Muscle layer of colon (tissue), 2 donors: ENCODE measurements around the gene BCKDK.

Source experiments
- H3K27ac ChIP-seq: one replicate; pipeline ENCODE4 v1.7.0; 2013; ENCODE audit warnings: low read depth, mild to moderate bottlenecking, low read length, moderate library complexity
- H3K27me3 ChIP-seq, 2 donors: one replicate each; pipeline ENCODE4 v1.7.0; 2013; ENCODE audit warnings: low read length in 2 of 2, mild to moderate bottlenecking in 2 of 2; ENCODE audit not compliant: insufficient read depth in 2 of 2, control insufficient read depth in 1 of 2
- H3K36me3 ChIP-seq: one replicate; pipeline ENCODE4 v1.7.0; 2013; ENCODE audit warnings: mild to moderate bottlenecking, low read length; ENCODE audit not compliant: insufficient read depth
- H3K4me1 ChIP-seq: one replicate; pipeline ENCODE4 v1.7.0; 2013; ENCODE audit warnings: mild to moderate bottlenecking, low read length; ENCODE audit not compliant: insufficient read depth
- H3K4me3 ChIP-seq, 2 donors: one replicate each; pipeline ENCODE4 v1.7.0; 2013; ENCODE audit warnings: low read length in 2 of 2, low read depth in 1 of 2, mild to moderate bottlenecking in 1 of 2, moderate library complexity in 1 of 2
- H3K9ac ChIP-seq: one replicate; pipeline ENCODE4 v1.7.0; 2013; ENCODE audit warnings: low read length
- H3K9me3 ChIP-seq: one replicate; pipeline ENCODE4 v1.7.0; 2013; ENCODE audit warnings: mild to moderate bottlenecking, low read length
- donor health status: abdominal sarcoma.
- donor health status: Adenocarcinoma of cecum.

Gene BCKDK

GRCh38 chr16:31108035-31108793 is at the start of gene BCKDK:
TSS of gene BCKDK (plus strand) at chr16:31108386. CDS start at chr16:31109224, 838 bp downstream.
- Histone ChIP-seq H3K4me3 (peak within 1 kb of the TSS; percentile 72 to 100), H3K36me3 (peaks cover 36% of the 10 kb centered on the region), H3K9me3 (no peaks in the 10 kb centered on the region), H3K9ac (peak within 1 kb of the TSS; percentile 44), H3K27ac (peak within 1 kb of the TSS; percentile 94), H3K27me3 (no peaks in the 10 kb centered on the region), H3K4me1 (peaks cover 15% of the 10 kb centered on the region)

DNA sequence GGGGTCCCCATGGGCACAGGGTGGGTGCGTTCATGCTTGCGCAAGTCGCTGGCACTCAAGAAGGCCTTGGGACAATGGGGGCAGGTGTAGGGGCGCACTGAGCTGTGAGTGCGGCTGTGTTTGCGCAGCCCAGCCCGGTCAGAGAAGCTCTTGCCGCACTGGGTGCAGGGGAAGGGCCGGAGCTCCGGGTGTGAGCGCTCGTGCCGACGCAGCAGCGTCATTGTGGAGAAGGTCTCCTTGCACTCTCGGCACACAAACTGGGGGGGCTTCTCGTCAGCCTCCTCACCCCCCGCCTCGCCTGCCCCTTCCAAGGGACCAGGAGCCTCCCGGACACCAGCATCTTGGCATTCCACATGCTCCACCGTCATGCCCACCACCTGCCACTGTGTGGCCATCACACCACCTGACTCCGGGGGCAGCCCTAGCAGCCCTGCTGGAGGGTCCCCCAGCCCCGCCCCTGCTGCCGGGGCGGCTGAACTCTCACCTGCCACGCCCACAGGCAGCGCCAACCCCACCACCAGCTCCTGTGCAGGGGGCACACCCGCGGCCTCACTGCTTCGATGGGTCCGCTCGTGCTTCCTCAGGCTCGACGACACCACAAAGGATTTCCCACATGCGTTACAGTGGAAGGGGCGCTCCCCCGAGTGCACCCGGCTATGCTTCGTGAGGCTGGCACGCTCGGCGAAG is 46.9 kb upstream of the BCKDK start:
- Histone ChIP-seq H3K36me3 (peaks cover 9% of the 10 kb centered on the region), H3K27me3 (no peaks in the 10 kb centered on the region), H3K9ac (no peak overlapping the region), H3K27ac (no peak overlapping the region), H3K4me1 (peaks cover 11% of the 10 kb centered on the region), H3K4me3 (no peak overlapping the region), H3K9me3 (no peaks in the 10 kb centered on the region)

DNA sequence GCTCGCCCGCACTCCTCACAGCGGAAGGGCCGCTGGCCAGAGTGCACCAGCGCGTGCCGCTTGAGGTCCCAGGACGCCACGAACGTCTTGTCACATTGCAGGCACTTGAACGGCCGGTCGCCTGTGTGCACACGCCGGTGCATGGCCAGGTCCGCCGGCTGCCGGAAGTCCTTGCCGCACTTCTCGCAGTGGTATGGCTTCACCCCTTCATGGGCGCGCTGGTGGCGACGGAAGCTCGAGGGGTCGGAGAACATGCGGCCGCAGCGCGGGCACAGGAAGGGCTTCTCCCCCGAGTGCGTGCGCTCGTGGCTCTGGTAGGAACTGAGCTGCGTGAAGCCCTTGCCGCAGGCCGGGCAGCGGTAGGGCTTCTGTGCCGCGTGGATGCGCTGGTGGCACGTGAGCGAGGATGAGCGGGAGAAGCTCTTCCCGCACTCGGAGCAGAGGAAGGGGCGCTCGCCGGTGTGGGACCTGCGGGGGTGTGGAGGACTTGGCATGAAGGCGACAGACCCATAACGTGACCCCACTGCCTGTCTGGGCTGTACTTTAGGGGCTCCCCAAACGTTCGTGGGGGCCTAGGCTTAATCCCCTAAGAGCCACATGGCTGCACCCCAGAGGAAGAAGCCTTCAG is 46.3 kb upstream of the BCKDK start:
- Histone ChIP-seq H3K36me3 (peaks cover 9% of the 10 kb centered on the region), H3K27ac (no peak overlapping the region), H3K9me3 (no peaks in the 10 kb centered on the region), H3K27me3 (no peaks in the 10 kb centered on the region), H3K4me3 (no peak overlapping the region), H3K4me1 (peaks cover 11% of the 10 kb centered on the region), H3K9ac (no peak overlapping the region)

DNA sequence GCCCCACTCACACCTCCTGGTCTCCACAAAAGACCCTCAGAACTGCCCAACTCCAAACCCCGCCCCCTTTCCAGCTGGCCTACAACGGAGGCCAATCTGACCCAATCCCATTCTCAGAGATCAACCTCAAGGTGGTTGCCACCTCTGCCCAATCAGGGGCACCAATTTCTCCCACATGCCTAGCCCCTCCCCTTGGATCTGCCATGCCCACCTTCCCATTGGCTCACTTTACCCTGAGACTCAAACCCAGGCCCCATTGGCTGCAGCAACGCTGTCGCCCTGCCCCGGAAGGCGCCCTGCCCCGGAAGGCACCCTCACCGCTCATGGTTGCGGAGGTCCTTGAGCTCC is 44.7 kb upstream of the BCKDK start:
- H3K27me3 ChIP-seq = no peaks in the 10 kb centered on the region
- peaks cover 9% of the 10 kb centered on the region for H3K36me3 ChIP-seq
- H3K27ac ChIP-seq = no peak overlapping the region
- peaks cover 11% of the 10 kb centered on the region for H3K4me1 ChIP-seq
- no peak overlapping the region for H3K9ac ChIP-seq
- no peaks in the 10 kb centered on the region for H3K9me3 ChIP-seq
- H3K4me3 ChIP-seq = no peak overlapping the region

- Histone ChIP-seq H3K27ac (peak overlapping the region; percentile 14), H3K4me1 (peaks cover 11% of the 10 kb centered on the region), H3K4me3 (no peak overlapping the region), H3K9me3 (no peaks in the 10 kb centered on the region), H3K36me3 (peaks cover 9% of the 10 kb centered on the region), H3K27me3 (no peaks in the 10 kb centered on the region), H3K9ac (no peak overlapping the region)
These were observed 44.2 kb upstream of the BCKDK start for GRCh38 chr16:31063843-31064611.

DNA sequence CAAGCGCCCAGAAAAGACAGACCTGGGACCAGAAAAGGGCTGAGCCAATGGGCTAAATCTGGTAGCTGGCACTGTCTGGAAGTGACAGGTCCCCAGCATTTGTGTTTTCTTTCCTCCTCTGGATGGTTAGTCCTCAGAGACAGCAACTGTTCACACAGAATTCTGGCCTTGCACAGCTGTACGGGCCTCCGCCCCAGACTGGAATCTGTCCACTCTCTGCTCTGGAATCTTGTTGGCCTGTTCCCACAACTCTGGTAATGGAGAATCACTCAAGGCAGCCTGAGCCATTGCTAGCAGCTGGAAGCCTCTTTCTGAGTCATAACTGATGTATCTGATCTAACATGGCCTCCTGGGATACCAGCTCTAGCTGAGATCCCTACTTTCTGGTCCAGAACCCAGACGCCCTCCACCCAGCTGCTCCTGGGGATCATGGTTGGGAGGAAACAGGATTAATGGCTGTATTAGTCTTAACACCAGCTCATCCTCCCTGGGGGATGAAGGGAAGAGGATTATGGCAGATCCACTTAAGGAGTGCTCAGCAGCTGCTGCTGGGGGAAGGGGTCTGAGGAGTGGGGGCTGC is 43.2 kb upstream of the BCKDK start:
- peaks cover 11% of the 10 kb centered on the region for H3K4me1 ChIP-seq
- peaks cover 9% of the 10 kb centered on the region for H3K36me3 ChIP-seq
- no peak overlapping the region for H3K9ac ChIP-seq
- no peaks in the 10 kb centered on the region for H3K9me3 ChIP-seq
- peak overlapping the region; percentile 14 for H3K27ac ChIP-seq
- H3K27me3 ChIP-seq = no peaks in the 10 kb centered on the region
- no peak overlapping the region for H3K4me3 ChIP-seq

- Histone ChIP-seq H3K4me1 (peaks cover 19% of the 10 kb centered on the region), H3K27ac (no peak overlapping the region), H3K27me3 (no peaks in the 10 kb centered on the region), H3K4me3 (no peak overlapping the region), H3K9me3 (no peaks in the 10 kb centered on the region), H3K36me3 (no peaks in the 10 kb centered on the region), H3K9ac (no peak overlapping the region)
These were observed 40.8 kb upstream of the BCKDK start for GRCh38 chr16:31067342-31067741.

DNA sequence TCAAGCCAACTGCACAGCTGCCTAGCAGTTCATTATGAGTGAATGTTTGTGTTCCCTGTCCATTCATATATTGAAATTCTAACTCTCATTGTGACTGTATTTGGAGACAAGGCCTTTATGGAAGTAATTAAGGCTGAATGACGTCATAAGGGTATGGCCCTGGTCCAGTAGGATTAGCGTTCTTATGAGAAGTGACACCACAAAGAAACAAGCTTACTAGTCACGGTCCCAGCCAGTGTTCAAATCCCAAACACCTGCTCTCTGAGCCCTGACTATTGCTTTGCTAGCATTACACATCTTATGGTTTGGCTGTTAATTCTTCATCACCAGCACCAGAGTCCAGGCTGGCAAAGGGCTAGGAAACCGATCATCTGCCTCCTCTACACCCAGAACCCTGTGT is 36.3 kb upstream of the BCKDK start:
- Histone ChIP-seq H3K4me3 (peak overlapping the region in 1 of 2 donors; percentile 100), H3K4me1 (peaks cover 19% of the 10 kb centered on the region), H3K27ac (no peak overlapping the region), H3K9me3 (no peaks in the 10 kb centered on the region), H3K27me3 (no peaks in the 10 kb centered on the region), H3K9ac (peak overlapping the region; percentile 47), H3K36me3 (peaks cover 7% of the 10 kb centered on the region)

GRCh38 chr16:31072540-31073141 is 35.5 kb upstream of the BCKDK start:
- no peaks in the 10 kb centered on the region for H3K9me3 ChIP-seq
- peaks cover 15% of the 10 kb centered on the region for H3K36me3 ChIP-seq
- H3K9ac ChIP-seq = peak overlapping the region; percentile 47
- H3K27me3 ChIP-seq = no peaks in the 10 kb centered on the region
- H3K4me1 ChIP-seq = peaks cover 19% of the 10 kb centered on the region
- H3K4me3 ChIP-seq = peak overlapping the region; percentile 66 to 100
- H3K27ac ChIP-seq = peak overlapping the region; percentile 96

- H3K4me1 ChIP-seq = peaks cover 19% of the 10 kb centered on the region
- peaks cover 22% of the 10 kb centered on the region for H3K36me3 ChIP-seq
- no peaks in the 10 kb centered on the region for H3K9me3 ChIP-seq
These were observed 34.8 kb upstream of the BCKDK start for GRCh38 chr16:31073142-31073969.

More at GRCh38 chr16:31073142-31073969, 34.8 kb upstream of the BCKDK start:
- Histone ChIP-seq H3K27ac (peak overlapping the region; percentile 96), H3K9ac (peak overlapping the region; percentile 89), H3K27me3 (no peaks in the 10 kb centered on the region), H3K4me3 (peak overlapping the region; percentile 66 to 100)
